GM19397 (cell line): Measurements from ENCODE around the gene PSMG2.
"Not testable (repeated sequence)": the region's sequence is repeated elsewhere in the genome, so short reads cannot be mapped to it uniquely, and the experiment has no call there.

Experiments
- ATAC-seq: cut with Tn5 transposase; IDR thresholded peaks from one replicate; pipeline ENCODE4 v1.9.1; 2021; ENCODE audit warnings: mild to moderate bottlenecking, moderate library complexity; ENCODE audit not compliant: unreplicated experiment

PSMG2 gene

DNA sequence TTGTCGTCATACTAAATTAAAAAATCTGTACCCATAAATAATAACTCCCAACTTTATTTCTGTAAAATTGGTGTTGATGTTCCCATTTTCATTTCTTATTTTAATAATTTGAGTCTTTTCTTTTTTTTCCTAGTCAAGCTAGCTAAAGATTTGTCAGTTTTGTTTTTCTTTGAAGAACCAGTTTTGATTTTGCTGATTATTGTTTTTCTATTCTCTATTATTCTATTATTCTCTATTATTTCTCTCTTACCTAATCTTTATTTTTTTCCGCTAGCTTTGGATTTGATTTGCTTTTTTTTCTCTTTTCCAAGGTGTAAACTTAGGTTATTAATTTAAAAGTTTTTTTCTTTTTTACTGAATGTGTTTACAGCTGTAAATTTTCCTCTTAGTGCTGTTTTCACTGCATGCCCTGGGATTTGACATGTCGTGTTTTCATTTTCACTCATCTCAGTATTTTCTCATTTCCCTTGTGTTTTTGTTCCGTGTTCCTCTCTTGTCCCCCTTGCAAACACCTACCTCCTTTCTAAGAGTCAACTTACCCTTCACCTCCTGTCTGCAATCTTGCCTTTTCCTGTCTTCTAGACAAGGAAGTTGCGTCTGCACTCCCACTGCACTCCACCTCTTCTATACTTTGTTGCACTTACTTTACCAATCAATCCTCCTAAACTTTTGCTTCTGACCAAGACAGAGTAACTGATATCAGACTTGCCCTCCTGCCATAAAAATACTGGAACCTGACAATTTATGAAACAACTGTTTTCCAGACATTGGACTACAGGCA lies 18.8 kb downstream of the PSMG2 start:
- no peak for ATAC-seq

DNA sequence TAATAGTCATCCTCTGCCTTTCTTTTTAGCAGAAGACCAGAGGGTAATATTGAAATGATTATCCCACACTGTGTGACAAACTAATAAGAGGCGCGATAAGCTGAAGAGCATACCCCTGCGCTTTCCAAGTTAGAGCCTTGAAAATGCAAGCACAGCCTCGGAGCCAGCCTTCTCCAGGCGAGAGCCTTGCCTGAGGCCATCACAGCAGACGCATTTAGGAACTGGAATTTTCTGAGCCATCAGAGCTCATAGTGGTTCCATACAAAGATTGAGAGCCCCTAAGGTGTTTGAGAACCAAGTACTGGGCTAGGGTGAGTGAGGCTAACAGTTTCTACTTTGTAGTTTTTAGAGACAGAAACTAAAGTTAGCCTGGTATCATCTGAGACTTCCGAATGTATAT lies 19.9 kb downstream of the PSMG2 start:
- ATAC-seq, result no peak

DNA sequence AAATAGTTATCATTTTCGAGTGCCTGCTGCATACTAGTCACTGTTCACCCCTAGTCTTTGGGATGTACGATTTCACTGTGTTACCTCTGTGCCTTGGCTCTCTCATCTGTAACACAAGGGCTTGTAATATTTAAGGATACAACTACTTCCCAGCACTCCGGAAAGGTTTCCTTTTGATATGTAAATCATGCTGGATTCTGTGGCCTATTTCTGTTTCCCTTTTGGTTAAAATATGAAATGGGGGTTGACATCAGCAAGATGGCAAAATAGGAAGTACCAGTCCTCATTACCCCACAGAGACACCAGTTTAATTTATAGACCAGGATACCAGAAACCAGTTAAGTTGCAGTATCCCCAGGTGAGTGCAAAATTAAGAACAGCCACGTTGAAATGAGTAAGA lies 23.5 kb downstream of the PSMG2 start:
- ATAC-seq, result no peak

DNA sequence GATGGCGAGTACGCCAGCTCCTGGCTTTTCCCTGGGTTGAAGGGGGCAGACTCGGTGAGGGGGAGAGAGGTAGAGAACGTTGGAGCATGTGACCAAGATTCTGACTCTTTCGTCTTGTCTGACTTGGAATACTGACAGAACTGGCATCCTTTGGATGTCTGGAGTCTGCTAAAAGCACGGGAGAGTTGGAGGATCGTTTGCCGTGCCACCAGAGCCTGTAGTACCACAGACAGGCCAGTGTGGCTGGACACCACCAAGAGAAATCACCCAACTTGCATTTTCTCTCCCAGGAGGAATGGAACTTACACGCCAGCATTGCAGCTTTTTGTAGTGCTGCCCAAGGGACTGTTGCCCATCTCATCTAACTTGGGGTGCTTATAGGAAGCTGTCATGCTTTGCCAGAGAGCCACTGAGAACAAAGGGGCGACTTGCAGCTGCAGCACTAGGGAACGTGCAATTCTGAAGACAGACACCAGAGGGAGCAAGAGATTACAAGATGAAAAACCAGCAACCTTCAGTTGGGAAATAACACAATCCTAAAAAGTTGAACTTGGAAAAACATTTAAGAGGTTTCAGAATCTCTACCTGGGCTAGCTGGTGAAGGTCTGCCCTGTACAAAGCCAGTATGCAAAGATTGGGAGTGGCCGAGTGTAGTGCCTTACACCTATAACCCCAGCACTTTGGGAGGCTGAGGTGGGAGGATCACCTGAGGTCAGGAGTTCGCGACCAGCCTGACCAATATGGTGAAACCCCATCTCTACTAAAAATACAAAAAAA lies 24.1 kb downstream of the PSMG2 start:
- no peak for ATAC-seq

DNA sequence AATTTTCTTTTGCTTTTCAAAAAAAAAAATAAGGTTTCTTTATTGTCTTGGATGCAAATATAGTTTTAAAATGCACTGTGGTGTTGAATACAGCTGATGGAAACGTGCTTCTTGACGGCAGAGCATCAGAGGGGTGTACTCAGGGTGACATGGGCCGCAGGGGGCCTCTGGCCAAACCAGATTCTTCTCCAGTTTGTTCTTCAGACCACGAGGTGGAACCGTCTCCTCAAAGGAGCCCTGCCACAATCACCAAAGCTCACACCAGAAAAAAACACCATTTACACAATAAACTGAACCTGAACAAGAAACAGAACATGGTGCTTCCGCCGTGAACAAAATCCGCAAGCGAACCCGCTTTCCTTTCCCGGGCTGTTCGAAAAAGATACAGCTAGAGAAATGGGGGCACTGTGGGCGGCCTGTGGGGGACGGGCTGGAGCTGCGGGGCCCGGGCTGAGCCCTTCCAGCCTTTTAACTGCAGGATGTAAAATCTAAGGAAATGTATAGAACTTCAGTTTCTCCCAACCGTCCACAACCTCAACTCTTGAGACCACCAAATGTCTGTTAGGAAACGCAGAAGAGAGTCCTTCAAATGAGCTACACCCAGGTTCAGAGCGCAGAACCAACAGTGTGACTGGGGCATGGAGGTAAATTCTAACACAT lies 34.5 kb downstream of the PSMG2 start:
- no peak for ATAC-seq

DNA sequence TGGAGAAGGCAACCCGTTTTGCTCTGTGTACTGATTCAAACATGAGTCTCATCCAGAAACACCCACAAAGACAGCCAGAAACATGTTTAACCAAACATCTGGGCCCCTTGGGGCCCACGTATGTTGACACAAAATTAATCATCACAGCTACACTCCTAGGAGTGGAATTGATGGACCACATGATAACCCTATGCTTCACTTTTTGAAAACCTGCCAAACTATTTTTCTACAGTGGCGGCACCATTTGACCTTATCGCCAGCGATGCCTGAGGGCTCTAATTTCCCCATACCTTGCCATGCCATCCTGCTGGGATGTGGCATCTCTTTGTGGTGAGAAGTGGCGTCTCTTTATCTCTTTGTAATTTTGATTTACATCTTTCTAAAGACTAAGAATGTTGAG lies 38.5 kb downstream of the PSMG2 start:
- no peak for ATAC-seq

DNA sequence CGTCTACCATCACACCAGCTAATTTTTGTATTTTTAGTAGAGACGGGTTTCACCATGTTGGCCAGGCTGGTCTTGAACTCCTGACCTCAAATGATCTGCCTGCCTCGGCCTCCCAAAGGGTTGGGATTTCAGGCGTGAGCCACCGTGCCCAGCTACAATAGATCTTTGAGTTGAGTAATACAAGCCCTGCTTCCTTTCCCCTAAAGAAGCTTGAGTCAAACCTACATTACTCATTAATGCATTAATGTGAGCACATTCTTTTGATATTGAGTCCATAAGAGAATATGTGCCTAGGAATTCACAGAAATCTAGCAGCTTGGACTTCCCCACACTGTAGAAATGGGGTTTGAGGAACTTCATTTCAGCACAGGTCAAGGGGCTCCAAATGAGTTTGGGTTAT lies 39.6 kb downstream of the PSMG2 start:
- ATAC-seq, result no peak

DNA sequence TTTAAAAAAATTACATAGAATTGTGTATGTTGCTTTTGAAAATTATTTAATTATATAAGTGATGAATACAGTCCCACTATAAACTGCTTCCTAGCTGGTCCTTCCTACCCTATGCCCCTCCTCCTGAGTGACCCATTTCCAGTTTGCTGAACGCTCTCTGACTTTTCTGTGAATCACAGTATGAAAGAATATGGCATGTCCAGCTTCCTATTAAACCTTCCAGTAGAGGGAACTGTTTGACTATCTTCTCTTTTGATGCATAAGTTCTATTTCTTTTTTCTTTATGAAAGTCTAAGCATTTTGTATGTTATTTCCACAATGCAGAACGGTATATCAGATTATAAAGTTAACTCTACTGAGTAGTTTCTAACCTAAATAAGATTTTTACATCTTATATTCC lies 41.3 kb downstream of the PSMG2 start:
- no peak for ATAC-seq

DNA sequence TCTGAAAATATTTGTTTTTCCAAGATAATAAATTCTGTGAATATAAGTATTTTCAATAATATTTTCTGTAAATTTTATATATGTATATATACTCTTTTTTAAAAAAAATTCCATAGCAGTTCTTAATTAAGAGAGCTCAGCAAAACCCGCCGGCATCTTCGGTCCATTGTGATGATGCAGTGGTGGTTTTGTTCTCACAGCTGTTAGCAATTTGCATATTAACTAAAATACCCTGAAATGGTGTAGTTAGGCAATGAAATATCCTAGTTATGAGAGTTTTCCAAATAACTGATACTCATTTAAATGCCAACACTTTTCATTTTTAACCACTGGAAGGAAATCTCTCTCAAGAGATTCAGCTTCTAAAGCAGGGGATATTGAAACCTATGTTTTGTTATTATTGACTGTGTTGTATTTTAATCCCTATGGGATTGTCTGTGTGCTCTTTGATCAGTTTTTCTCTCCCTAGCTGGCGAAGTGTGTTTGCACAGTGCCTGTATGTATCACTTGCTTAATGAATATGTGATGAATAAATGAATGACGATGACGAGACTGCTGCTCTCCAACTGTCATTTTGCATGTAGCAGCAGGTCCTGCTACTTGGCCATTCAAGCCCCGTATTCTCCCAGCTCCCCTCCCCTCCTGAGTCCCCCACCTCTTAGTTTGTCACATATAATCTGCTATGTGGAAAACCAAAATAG lies 42.4 kb downstream of the PSMG2 start:
- ATAC-seq, result no peak

DNA sequence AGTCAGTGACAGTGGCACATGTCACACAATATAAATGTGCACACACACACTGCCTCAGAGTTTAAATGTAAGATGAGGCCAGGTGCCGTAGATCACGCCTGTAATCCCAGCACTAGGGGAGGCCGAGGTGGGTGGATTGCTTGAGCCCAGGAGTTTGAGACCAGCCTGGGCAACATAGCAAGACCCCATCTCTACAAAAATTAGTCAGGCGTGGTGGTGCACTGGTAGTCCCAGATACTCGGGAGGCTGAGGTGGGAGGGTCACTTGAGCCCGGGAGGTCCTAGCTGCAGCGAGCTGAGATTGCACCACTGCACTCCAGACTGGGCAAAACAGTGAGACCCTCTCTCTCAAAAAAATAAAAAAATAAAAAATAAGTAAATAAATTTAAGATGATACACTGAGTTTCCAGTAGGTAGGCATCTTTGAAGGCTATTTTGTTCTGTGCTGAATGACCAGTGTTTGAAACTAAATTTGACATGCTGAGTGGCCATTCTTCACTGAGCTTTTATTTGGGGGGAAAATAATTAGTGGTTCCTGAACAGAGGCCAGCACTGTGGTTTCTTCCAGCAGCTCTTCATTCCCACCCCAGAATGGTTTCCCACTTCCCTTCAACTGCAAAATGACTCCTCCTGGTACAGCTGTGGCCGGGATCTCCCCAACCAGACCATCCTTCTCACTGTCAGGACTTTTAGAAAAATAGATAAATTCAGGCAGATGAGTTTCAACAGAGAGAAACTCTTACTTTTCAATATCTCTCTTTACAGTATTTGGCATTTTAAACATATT lies 44.9 kb downstream of the PSMG2 start:
- no peak for ATAC-seq

DNA sequence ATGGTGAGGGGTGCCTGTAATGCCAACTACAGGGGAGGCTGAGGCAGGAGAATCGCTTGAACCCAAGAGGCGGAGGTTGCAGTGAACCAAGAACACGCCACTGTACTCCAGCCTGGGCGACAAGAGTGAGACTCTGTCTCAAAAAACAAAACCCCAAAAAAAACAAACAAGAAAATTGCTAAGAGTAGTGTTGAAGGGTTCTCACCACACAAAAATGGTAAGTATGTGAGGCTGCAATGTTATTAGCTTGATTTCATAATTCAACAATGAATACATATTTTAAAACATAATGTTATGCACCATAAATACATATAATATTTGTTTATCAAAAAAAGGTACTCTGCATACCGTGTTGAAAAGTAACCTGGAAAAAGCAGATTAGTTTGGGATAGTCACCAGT lies 45.8 kb downstream of the PSMG2 start:
- no peak for ATAC-seq

DNA sequence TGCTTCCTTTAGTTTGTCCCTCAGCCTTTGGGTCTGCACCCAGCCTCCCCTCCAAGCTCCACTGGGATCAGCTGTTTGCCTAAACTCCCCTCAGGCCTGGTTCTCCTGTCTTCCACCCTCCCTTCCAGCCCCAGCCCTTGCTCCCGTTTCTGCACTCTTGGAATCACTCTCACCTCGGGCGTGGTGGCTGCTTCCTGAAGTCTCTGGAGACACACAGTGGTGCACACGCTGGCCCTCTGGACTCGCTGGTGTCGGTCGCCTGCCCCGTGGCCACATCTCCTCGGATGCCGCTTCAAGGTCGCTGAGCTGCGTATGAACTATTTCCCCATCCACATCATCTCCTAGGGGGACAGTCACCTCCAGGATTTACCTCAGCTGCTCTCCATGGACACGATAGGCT lies 46.3 kb downstream of the PSMG2 start:
- no peak for ATAC-seq

DNA sequence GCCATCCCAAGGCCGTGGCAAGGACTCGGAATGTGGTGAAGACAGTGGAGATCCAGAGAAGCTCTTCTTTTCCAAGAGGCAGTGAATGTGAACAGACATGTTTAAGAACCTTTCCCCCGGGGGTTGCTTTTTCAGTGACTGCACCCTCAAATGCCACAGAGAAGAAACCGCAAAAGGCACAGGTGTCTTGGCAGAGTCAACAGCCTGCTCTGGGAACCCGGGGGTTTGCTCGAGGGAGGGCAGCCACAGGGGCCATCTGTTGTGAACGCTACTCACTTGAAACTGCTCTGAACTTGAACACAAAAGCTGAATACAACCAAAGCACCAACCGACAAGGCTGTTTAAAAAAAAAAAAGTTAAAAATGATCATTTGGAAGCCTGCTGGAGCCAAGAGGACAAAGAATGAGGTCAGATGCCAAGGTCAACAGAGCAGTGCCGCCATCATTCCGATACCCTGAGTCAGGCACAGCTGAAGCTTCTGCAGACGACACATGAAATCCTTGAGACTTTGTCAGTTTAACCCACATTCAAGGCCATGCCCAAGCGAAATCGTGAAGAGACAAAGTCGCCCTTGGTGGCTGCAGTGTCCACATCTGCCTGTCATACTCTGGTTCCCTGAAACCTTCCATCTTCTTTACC lies 47.4 kb downstream of the PSMG2 start:
- peak; percentile 72 for ATAC-seq

DNA sequence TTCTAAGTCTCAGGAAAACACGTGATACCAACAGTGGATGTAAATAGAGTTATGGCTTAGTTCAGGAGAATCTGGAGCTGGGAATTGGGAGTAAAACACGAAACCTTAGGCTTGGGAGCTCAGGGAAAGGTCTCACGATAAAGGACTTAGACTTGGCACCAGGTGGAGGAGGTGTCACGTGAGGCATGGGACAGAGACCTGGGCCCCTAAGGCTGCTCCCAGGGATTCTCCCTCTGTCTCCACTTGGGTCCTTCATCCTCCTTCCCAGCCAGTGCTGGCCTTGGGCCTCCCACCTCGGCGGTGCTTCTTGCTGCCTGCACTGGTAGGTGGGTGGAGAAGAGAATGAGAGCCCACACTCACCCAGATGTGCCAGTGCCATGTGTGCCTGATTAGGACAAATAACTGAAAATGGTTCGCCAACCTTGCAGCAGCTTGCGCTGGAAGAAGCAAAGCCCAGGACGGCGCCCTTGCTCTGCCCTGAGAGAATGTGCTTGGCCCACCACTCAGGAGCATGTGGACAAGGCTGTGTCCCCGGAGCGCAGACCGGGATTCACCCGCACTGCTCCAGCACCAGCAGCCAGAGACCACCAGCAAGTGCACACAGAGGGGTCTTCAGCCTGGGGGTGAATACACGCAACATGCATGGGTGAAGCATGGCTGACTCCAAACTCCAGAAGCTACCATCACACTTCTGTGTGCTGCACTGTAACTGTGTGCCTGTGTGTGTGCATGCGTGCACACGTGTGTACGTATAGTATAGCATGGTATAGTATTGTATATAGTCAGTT lies 48.1 kb downstream of the PSMG2 start:
- no peak for ATAC-seq

DNA sequence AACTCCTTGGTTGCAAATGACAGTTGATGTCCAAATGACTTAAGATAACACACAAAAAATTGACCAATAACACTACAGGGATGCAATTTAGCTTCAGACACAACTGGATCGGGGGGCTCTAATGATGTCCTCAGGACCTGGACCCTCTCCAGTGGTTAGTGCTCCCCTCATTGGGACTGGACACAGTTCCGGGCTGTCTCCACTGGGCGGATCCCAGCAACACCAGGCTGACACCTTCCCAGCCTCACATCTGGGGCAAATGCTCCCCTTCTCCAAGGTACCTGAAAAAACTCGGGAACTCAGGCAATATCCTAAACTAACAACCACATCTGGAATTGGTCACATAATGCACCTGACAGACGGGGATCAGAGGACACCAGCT lies 48.7 kb downstream of the PSMG2 start:
- no peak for ATAC-seq

DNA sequence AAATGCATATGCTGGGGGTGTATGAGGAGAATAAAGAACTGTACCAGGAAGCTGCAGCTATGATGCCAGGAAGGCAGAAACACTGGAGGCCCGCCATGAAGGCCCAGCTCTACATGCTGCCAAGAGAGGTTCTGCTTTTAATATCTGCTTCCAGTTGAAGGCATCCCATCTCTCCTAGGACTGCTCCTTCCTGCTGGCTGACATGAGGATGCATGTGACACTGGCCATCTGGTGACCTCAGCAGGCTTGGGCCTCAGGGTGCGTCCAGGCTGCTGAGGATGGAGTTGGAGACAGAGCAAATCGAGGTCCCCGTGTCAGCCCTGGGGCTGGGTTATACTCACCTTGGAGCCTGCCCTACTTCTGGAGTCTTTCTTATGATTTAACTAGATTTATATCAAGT lies 49.0 kb downstream of the PSMG2 start:
- ATAC-seq, result no peak

DNA sequence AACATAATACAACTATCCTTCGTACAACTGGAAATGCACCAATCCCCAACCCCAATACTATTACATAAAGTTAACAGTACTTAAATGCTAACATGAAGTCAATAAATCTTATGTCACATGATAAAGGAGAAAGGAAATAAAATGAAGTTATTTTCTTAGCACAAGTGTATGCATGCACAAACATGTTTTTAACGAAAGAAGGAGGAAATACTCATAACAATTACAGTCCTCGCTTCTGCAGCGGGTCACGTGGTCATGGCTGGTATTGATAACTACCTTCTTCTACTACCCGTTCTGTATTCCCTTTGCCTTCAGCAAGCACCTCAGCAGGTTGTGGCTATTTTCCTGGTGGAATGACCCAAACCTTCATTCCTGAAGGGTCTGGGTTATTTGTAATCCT lies 51.7 kb downstream of the PSMG2 start:
- no peak for ATAC-seq

DNA sequence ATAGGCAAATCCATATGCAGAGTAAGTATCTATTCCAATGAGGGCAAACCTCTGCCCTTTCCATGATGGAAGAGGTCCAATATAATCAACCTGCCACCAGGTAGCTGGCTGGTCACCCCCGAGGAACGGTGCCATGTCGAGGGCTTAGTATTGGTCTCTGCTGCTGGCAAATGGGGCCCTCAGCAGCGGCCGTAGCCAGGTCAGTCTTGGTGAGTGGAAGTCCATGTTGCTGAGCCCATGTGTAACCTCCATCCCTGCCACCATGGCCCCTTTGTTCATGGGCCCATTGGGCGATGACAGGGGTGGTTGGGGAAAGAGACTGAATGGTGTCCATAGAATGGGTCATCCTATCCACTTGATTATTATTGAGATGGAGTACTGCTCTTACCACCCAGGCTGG lies 52.8 kb downstream of the PSMG2 start:
- ATAC-seq, result not testable (repeated sequence)

DNA sequence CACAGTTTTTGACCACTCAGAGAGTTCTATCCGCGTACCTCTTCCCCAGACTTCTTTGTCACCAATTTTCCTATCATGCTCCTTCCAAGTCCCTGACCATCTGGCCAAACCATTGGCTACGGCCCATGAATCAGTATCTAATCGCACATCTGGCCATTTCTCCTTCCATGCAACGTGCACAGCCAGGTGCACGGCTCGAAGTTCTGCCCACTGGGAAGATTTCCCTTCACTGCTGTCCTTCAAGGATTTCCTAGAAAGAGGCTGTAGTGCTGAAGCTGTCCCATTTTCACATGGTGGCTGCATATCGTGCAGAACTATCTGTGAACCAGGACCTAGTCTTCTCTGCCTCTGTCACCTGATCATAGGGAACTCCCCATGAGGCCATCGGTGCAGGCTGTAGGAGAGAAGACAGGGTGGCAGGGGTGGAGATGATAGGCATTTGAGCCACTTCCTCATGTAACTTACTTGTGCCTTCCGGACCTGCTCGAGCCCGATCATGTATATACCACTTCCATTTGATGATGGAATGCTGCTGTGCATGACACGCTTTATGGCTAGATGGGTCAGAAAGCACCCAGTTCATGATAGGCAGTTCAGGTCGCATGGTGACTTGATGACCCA lies 53.9 kb downstream of the PSMG2 start:
- ATAC-seq, result not testable (repeated sequence)
